ENCODE data around the gene MUC5B.

DNA sequence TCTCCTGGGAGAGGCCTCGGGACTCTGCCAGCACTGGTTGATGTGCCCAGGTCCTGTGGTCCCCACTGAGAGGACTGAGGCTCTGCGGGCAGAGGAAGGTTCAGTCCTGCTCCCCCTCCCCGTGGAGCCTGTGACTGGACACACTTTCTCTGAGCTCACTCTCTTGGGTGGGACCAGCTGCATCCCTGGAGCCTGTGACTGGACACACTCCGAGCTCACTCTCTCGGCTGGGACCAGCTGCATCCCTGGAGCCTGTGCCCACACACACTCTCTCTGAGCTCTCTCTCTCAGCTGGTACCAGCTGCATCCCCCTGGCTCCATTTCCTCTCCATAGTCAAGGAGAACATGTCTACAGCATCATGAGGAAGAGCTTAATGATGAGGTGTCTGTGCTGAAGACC, 47.1 kb downstream of the MUC5B start:
- TF ChIP-seq JUND (IDR thresholded peaks at IDR 0.05) (no peak), RXRA (IDR thresholded peaks at IDR 0.05) (no peak), CTCF (IDR thresholded peaks at IDR 0.05; ENCODE audit: low read depth, low read length, missing input control) (no peak), FOXA1 (IDR thresholded peaks at IDR 0.05) (no peak), TAF1 (conservative IDR thresholded peaks at IDR 0.05) (no peak)
- TF ChIP-seq, protein P1, sequence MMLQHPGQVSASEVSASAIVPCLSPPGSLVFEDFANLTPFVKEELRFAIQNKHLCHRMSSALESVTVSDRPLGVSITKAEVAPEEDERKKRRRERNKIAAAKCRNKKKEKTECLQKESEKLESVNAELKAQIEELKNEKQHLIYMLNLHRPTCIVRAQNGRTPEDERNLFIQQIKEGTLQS (IDR thresholded peaks at IDR 0.05): no peak
- TF ChIP-seq, protein P2, sequence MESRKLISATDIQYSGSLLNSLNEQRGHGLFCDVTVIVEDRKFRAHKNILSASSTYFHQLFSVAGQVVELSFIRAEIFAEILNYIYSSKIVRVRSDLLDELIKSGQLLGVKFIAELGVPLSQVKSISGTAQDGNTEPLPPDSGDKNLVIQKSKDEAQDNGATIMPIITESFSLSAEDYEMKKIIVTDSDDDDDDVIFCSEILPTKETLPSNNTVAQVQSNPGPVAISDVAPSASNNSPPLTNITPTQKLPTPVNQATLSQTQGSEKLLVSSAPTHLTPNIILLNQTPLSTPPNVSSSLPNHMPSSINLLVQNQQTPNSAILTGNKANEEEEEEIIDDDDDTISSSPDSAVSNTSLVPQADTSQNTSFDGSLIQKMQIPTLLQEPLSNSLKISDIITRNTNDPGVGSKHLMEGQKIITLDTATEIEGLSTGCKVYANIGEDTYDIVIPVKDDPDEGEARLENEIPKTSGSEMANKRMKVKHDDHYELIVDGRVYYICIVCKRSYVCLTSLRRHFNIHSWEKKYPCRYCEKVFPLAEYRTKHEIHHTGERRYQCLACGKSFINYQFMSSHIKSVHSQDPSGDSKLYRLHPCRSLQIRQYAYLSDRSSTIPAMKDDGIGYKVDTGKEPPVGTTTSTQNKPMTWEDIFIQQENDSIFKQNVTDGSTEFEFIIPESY (IDR thresholded peaks at IDR 0.05): no peak
- TF ChIP-seq, protein P3, sequence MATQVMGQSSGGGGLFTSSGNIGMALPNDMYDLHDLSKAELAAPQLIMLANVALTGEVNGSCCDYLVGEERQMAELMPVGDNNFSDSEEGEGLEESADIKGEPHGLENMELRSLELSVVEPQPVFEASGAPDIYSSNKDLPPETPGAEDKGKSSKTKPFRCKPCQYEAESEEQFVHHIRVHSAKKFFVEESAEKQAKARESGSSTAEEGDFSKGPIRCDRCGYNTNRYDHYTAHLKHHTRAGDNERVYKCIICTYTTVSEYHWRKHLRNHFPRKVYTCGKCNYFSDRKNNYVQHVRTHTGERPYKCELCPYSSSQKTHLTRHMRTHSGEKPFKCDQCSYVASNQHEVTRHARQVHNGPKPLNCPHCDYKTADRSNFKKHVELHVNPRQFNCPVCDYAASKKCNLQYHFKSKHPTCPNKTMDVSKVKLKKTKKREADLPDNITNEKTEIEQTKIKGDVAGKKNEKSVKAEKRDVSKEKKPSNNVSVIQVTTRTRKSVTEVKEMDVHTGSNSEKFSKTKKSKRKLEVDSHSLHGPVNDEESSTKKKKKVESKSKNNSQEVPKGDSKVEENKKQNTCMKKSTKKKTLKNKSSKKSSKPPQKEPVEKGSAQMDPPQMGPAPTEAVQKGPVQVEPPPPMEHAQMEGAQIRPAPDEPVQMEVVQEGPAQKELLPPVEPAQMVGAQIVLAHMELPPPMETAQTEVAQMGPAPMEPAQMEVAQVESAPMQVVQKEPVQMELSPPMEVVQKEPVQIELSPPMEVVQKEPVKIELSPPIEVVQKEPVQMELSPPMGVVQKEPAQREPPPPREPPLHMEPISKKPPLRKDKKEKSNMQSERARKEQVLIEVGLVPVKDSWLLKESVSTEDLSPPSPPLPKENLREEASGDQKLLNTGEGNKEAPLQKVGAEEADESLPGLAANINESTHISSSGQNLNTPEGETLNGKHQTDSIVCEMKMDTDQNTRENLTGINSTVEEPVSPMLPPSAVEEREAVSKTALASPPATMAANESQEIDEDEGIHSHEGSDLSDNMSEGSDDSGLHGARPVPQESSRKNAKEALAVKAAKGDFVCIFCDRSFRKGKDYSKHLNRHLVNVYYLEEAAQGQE (IDR thresholded peaks at IDR 0.05): no peak

Data from liver (tissue), 3 donors.